A204.1 (cell line): ENCODE measurements around the gene NTRK3.

ENCODE experiments used
- FAIRE-seq: peaks from 2 replicates; lab custom pipeline; 2012; peaks lifted over from hg19 to GRCh38; lab: Jason Lieb, UNC

Gene NTRK3

GRCh38 chr15:88120026-88120425 lies 136.5 kb downstream of the NTRK3 start:
- no peak for FAIRE-seq

- FAIRE-seq: no peak
These were observed 137.8 kb downstream of the NTRK3 start for GRCh38 chr15:88118741-88119140.

GRCh38 chr15:88118035-88118434 lies 138.5 kb downstream of the NTRK3 start:
- FAIRE-seq: no peak

GRCh38 chr15:88115486-88116152 lies 140.9 kb downstream of the NTRK3 start:
- FAIRE-seq: no peak

GRCh38 chr15:88113613-88114308 lies 142.8 kb downstream of the NTRK3 start:
- no peak for FAIRE-seq

- FAIRE-seq: no peak
These were observed 147.5 kb downstream of the NTRK3 start for GRCh38 chr15:88108991-88109390.

GRCh38 chr15:88108477-88108876 lies 148.1 kb downstream of the NTRK3 start:
- FAIRE-seq: no peak

GRCh38 chr15:88106074-88106473 lies 150.5 kb downstream of the NTRK3 start:
- FAIRE-seq: no peak

GRCh38 chr15:88104357-88104756 lies 152.2 kb downstream of the NTRK3 start:
- FAIRE-seq: no peak

- FAIRE-seq: no peak
These were observed 156.4 kb downstream of the NTRK3 start for GRCh38 chr15:88100181-88100580.

- FAIRE-seq: no peak
These were observed 158.2 kb downstream of the NTRK3 start for GRCh38 chr15:88098361-88098760.

GRCh38 chr15:88091444-88092016 lies 165.0 kb downstream of the NTRK3 start:
- FAIRE-seq: no peak

- FAIRE-seq: no peak
These were observed 166.0 kb downstream of the NTRK3 start for GRCh38 chr15:88090481-88091011.

- FAIRE-seq: no peak
These were observed 166.8 kb downstream of the NTRK3 start for GRCh38 chr15:88089731-88090130.

GRCh38 chr15:88089024-88089620 lies 167.4 kb downstream of the NTRK3 start:
- FAIRE-seq: no peak

- no peak for FAIRE-seq
These were observed 172.5 kb downstream of the NTRK3 start for GRCh38 chr15:88083811-88084760.

GRCh38 chr15:88080616-88081015 lies 175.9 kb downstream of the NTRK3 start:
- no peak for FAIRE-seq

- no peak for FAIRE-seq
These were observed 179.1 kb downstream of the NTRK3 start for GRCh38 chr15:88077296-88078020.

- FAIRE-seq: no peak
These were observed 180.2 kb downstream of the NTRK3 start for GRCh38 chr15:88076328-88076727.

- FAIRE-seq: no peak
These were observed 181.4 kb downstream of the NTRK3 start for GRCh38 chr15:88075102-88075501.

GRCh38 chr15:88074386-88074785 lies 182.2 kb downstream of the NTRK3 start:
- FAIRE-seq: no peak
